Prostate gland (tissue), 1 donor: ENCODE measurements around the gene GABRG3.

Experiments used
- POLR2A ChIP-seq: fragments of 450-650 bp; IDR thresholded peaks from one replicate; pipeline ENCODE4 v1.6.1; 2016; ENCODE audit warnings: antibody characterized with exemption, mild to moderate bottlenecking
- POLR2AphosphoS5 ChIP-seq: sonication (generic); formaldehyde crosslinking; IDR thresholded peaks from one replicate; pipeline ENCODE4 v1.6.1; 2017; ENCODE audit warnings: antibody characterized with exemption

GRCh38 chr15:27336676-27337075 is 365.7 kb downstream of the GABRG3 start:
- TF ChIP-seq POLR2A = no peak
- TF ChIP-seq POLR2AphosphoS5 = no peak
